IMR-90 (cell line): ENCODE results near the gene SERPINH1. TPM values are rescaled to one million over a fixed set of nuclear protein-coding genes. Genes with fewer than 3 reads are reported as not detected.

Experiments
- ATAC-seq: fragments of 200-7000 bp; cut with Tn5 transposase; 2 replicates; pipeline ENCODE4 v1.9.1; 2020; ENCODE audit warnings: low read depth, mild to moderate bottlenecking, moderate library complexity
- BruUV-seq: library from RNA; stranded (reverse); fragments of 400-500 nt; replicated peaks from 2 replicates; lab custom pipeline; 2021; lab: Mats Ljungman, UMichigan
- CTCF ChIA-PET: fragments of 300-600 bp; formaldehyde crosslinking; extraction: SDS; loops from one replicate; lab custom pipeline; 2021; ENCODE audit warnings: antibody characterized with exemption; lab: Yijun Ruan, JAX
- POLR2A ChIA-PET: fragments of 300-600 bp; sonication (Branson Sonifier 250); formaldehyde crosslinking; loops from one replicate; lab custom pipeline; 2022; ENCODE audit warnings: antibody characterized with exemption; ENCODE audit not compliant: unreplicated experiment; lab: Charles Lee
- DNase-seq: peaks from one replicate; pipeline ENCODE4 v3.0.0; 2013
- H2AFZ ChIP-seq: replicated peaks from 2 replicates; pipeline ENCODE3; 2013; ENCODE audit warnings: low read length, mild to moderate bottlenecking; ENCODE audit not compliant: poor library complexity
- H2AK5ac ChIP-seq: 2 replicates; pipeline ENCODE4 v1.6.1; 2013; ENCODE audit warnings: low read depth, low read length, inconsistent platforms
- H2AK9ac ChIP-seq: replicated peaks from 2 replicates; pipeline ENCODE3; 2013; ENCODE audit warnings: mild to moderate bottlenecking, low read depth, low read length, moderate library complexity; ENCODE audit not compliant: poor library complexity
- H2BK120ac ChIP-seq: 2 replicates; pipeline ENCODE4 v1.6.1; 2013; ENCODE audit warnings: low read depth, low read length, inconsistent platforms
- H2BK15ac ChIP-seq: 3 replicates; pipeline ENCODE4 v1.6.1; 2013; ENCODE audit warnings: low read depth, low read length, inconsistent platforms
- H2BK20ac ChIP-seq: 2 replicates; pipeline ENCODE4 v1.6.1; 2013; ENCODE audit warnings: low read depth, mild to moderate bottlenecking, inconsistent platforms, low read length, moderate library complexity
- H2BK5ac ChIP-seq: 2 replicates; pipeline ENCODE4 v1.6.1; 2013; ENCODE audit warnings: mild to moderate bottlenecking, low read depth, low read length, inconsistent platforms; ENCODE audit not compliant: poor library complexity, severe bottlenecking
- H3K14ac ChIP-seq: replicated peaks from 2 replicates; pipeline ENCODE4 v1.6.1; 2013; ENCODE audit warnings: low read depth, low read length, inconsistent platforms
- H3K18ac ChIP-seq: 2 replicates; pipeline ENCODE4 v1.6.1; 2013; ENCODE audit warnings: low read depth, low read length, control low read depth
- H3K23ac ChIP-seq: 2 replicates; pipeline ENCODE4 v1.6.1; 2013; ENCODE audit warnings: low read depth, low read length, inconsistent platforms
- H3K27ac ChIP-seq: 2 replicates; pipeline ENCODE4 v1.5.1; 2013; ENCODE audit warnings: mild to moderate bottlenecking, control low read depth, low read length; ENCODE audit not compliant: insufficient read depth
- H3K27me3 ChIP-seq: 2 replicates; pipeline ENCODE4 v1.6.1; 2013; ENCODE audit warnings: low read length; ENCODE audit not compliant: control insufficient read depth, insufficient read depth
- H3K36me3 ChIP-seq: 2 replicates; pipeline ENCODE4 v1.6.1; 2013; ENCODE audit warnings: low read length, mixed read lengths; ENCODE audit not compliant: control insufficient read depth, insufficient read depth
- H3K4ac ChIP-seq: 2 replicates; pipeline ENCODE4 v1.6.1; 2013; ENCODE audit warnings: low read depth, low read length, inconsistent platforms
- H3K4me1 ChIP-seq: 2 replicates; pipeline ENCODE4 v1.6.1; 2013; ENCODE audit warnings: low read length, mixed read lengths; ENCODE audit not compliant: control insufficient read depth, insufficient read depth
- H3K4me2 ChIP-seq: 2 replicates; pipeline ENCODE4 v1.6.1; 2013; ENCODE audit warnings: low read depth, mild to moderate bottlenecking, control low read depth, low read length, moderate library complexity
- H3K4me3 ChIP-seq: 2 replicates; pipeline ENCODE4 v1.5.1; 2013; ENCODE audit warnings: low read depth, mild to moderate bottlenecking, control low read depth, low read length, moderate library complexity; ENCODE audit not compliant: insufficient read depth
- H3K56ac ChIP-seq: 2 replicates; pipeline ENCODE4 v1.6.1; 2013; ENCODE audit warnings: low read length, inconsistent platforms; ENCODE audit not compliant: insufficient read depth; ENCODE audit errors: extremely low read depth
- H3K79me1 ChIP-seq, 2 experiments: 2 replicates each; pipeline ENCODE4 v1.6.1; 2013; ENCODE audit warnings: low read length in 2 of 2, inconsistent platforms in 1 of 2, low read depth in 1 of 2
- H3K9ac ChIP-seq: 2 replicates; pipeline ENCODE4 v1.6.1; 2013; ENCODE audit warnings: low read depth, low read length, control low read depth
- H3K9me1 ChIP-seq: 2 replicates; pipeline ENCODE4 v1.6.1; 2013; ENCODE audit warnings: low read length, inconsistent platforms; ENCODE audit not compliant: insufficient read depth
- H3K9me3 ChIP-seq: 2 replicates; pipeline ENCODE4 v1.6.1; 2013; ENCODE audit warnings: low read length; ENCODE audit not compliant: control insufficient read depth, insufficient read depth
- H4K20me1 ChIP-seq: 2 replicates; pipeline ENCODE4 v1.6.1; 2013; ENCODE audit warnings: low read length, inconsistent platforms; ENCODE audit not compliant: insufficient read depth
- H4K5ac ChIP-seq: 2 replicates; pipeline ENCODE4 v1.6.1; 2013; ENCODE audit warnings: mild to moderate bottlenecking, low read depth, low read length, control low read depth
- H4K8ac ChIP-seq, 2 experiments: 2 replicates each; pipeline ENCODE4 v1.6.1; 2013; ENCODE audit warnings: low read depth in 2 of 2, low read length in 2 of 2, control low read depth in 1 of 2, inconsistent platforms in 1 of 2
- H4K91ac ChIP-seq: 2 replicates; pipeline ENCODE4 v1.6.1; 2013; ENCODE audit warnings: low read depth, low read length, inconsistent platforms; ENCODE audit not compliant: insufficient read depth
- BHLHE40 ChIP-seq: fragments of 150-350 bp; IDR thresholded peaks from 2 replicates; pipeline ENCODE4 v1.6.1; 2016; ENCODE audit warnings: mild to moderate bottlenecking, low read depth, low read length
- CEBPB ChIP-seq: IDR thresholded peaks from 2 replicates; pipeline ENCODE4 v1.6.1; 2012; ENCODE audit warnings: low read depth, low read length, improper control_type of control experiment
- ELK1 ChIP-seq: fragments of 150-350 bp; IDR thresholded peaks from 2 replicates; pipeline ENCODE4 v1.6.1; 2016; ENCODE audit warnings: low read depth, mild to moderate bottlenecking, low read length, moderate library complexity, borderline replicate concordance
- RCOR1 ChIP-seq: IDR thresholded peaks from 2 replicates; pipeline ENCODE4 v1.6.1; 2012; ENCODE audit warnings: mild to moderate bottlenecking, low read length, improper control_type of control experiment; ENCODE audit not compliant: insufficient replicate concordance
- SMC3 ChIP-seq: fragments of 150-350 bp; IDR thresholded peaks from 2 replicates; pipeline ENCODE4 v1.6.1; 2016; ENCODE audit warnings: low read depth, mild to moderate bottlenecking, antibody characterized with exemption, low read length, moderate library complexity
- whole genome bisulfite sequencing, 2 experiments: methylation state at CpG; one replicate each; pipeline versions ENCODE4 v1.1.5 to v1.1.7; 2013; ENCODE audit warnings: missing lambda C conversion rate in 2 of 2; ENCODE audit not compliant: insufficient read length in 1 of 2; ENCODE audit errors: extremely low coverage in 2 of 2; 5-methylcytosine and 5-hydroxymethylcytosine counted together
- dilution Hi-C: fragments of 300-500 bp; cut with HindIII; formaldehyde crosslinking; loops from one replicate; pipeline ENCODE4 v1.14.3; 2018; ENCODE audit warnings: low sequenced_read_pairs; ENCODE audit not compliant: unreplicated experiment
- in situ Hi-C: fragments of 300-500 bp; cut with MboI; formaldehyde crosslinking; loops from 3 replicates; pipeline ENCODE4 v1.14.3; 2019; ENCODE audit warnings: low sequenced_read_pairs, inconsistent platforms, mixed read lengths
- intact Hi-C: fragments of 100-400 bp; cut with micrococcal nuclease; formaldehyde crosslinking; loops from 2 replicates; pipeline ENCODE4 v1.10.0; 2022
- polyA plus RNA-seq, 3 experiments: library from polyadenylated mRNA; depleted of rRNA; stranded (reverse); fragments of >200 nt; gene quantifications; 2 replicates each; pipeline ENCODE4 v1.2.3, GENCODE V29; 2012; ENCODE audit warnings: low replicate concordance in 1 of 3
- total RNA-seq: library from RNA; depleted of rRNA; stranded (reverse); fragments of >200 nt; gene quantifications from 2 replicates; pipeline ENCODE4 v1.2.3, GENCODE V29; 2012

The SERPINH1 gene
- total and polyA plus RNA-seq, 2 of the 4 experiments (the other 2 are of a cell fraction), result 841 to 1,857 TPM

DNA sequence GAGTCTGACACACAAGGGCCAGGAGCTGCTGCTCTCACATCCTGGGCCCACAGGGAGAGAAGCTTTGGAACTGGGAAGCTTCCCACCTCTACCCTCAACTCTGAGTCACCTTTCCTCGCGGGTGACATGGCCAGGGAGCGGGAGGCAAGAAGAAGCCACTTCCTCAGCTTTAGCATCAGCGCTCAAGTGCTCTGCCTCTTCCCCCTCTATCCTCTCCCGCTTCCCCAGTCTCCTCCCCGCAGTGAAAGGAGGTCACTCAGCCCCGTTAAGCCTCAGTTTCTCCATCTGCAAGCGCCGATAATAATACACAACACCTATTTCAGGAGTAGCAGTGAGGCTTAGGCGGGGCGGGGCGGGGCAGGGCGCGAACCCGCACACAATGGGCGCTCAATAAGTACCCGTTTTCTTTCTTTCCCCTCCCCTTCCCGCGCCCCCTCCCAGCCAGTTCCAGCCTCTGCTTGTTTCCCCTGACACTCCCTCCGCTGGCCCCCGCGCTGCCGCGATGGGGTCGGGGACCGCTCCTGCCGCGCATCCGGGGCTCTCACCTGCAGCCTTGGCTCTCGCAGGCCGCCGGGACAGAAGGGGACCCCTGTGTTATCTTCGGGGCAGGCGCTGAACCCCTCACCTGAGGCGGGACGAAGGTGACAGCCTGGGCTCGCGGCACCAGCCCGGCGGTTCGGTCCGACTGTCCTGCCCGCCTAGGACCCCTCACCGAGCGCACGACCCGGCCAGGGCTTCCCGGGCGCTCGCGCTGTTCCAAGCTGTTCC is 37.2 kb upstream of the SERPINH1 start:
- Histone ChIP-seq H2BK20ac (no peak overlapping the region), H3K4ac (peak overlapping the region; percentile 45; the same call in 1 of the 2 replicates), H3K27me3 (peaks cover 10% of the 10 kb centered on the region; the same call in 1 of the 2 replicates), H2BK120ac (no peak overlapping the region), H2BK5ac (no peak overlapping the region), H2AFZ (peak overlapping the region; percentile 93), H4K8ac (no peak overlapping the region), H3K4me2 (peak overlapping the region; percentile 92), H3K18ac (peak overlapping the region; percentile 19; the same call in 1 of the 2 replicates), H3K9me3 (no peaks in the 10 kb centered on the region), H2AK5ac (peak overlapping the region; percentile 46), H3K9me1 (0 out of 2 replicates have a peak, but pooled peaks cover 4% of the 10 kb centered on the region), H4K20me1 (peaks cover 3% of the 10 kb centered on the region; the same call in 1 of the 2 replicates), H3K4me1 (no peaks in the 10 kb centered on the region; the same call in 1 of the 2 replicates), H2BK15ac (no peak overlapping the region), H2AK9ac (peak overlapping the region; percentile 83), H3K4me3 (peak overlapping the region; percentile 90), H3K79me1 (peaks cover 0 to 4% of the 10 kb centered on the region in 2 experiments; a peak in 3 of 4 replicates), H4K5ac (no peak overlapping the region), H3K9ac (peak overlapping the region; percentile 68), H3K14ac (no peak overlapping the region; the same call in 1 of the 2 replicates), H3K56ac (no peak overlapping the region), H4K91ac (peak overlapping the region; percentile 51; the same call in 1 of the 2 replicates), H3K27ac (peak overlapping the region; percentile 25; the same call in 1 of the 2 replicates), H3K23ac (peak overlapping the region; percentile 34; the same call in 1 of the 2 replicates), H3K36me3 (no peaks in the 10 kb centered on the region)
- ATAC-seq (no peak), DNase-seq (peak; percentile 34)
- ChIA-PET POLR2A (no interaction called here), CTCF (no interaction called here)
- dilution Hi-C loops (no loop called here), in situ Hi-C loops (loop anchor here (25.0 kb wide), 1 partner anchor 238 kb away; no protein-coding TSS in a partner anchor), intact Hi-C loops (no loop called here)
- WGBS, 2 experiments, result 15% methylated on average over 16 of the region's 51 CpGs; no CpG with 5 or more reads in 1 of the 2 experiments
- BruUV-seq, result no TSS peak
- TF ChIP-seq BHLHE40, result no peak
- TF ChIP-seq RCOR1, result no peak
- no peak for TF ChIP-seq SMC3
- TF ChIP-seq CEBPB, result no peak
- TF ChIP-seq ELK1, result no peak
